CD4-positive, alpha-beta T cell treated with Interferon alpha-2 for 1 hour (primary cell): Measurements from ENCODE around the gene EVC.
"Not testable (repeated sequence)": the region's sequence is repeated elsewhere in the genome, so short reads cannot be mapped to it uniquely, and the experiment has no call there.

ENCODE experiments used
- DNase-seq, 2 donors: peaks; one replicate each; pipeline ENCODE4 v3.0.0-alpha.2; 2020 to 2022

Gene EVC

DNA sequence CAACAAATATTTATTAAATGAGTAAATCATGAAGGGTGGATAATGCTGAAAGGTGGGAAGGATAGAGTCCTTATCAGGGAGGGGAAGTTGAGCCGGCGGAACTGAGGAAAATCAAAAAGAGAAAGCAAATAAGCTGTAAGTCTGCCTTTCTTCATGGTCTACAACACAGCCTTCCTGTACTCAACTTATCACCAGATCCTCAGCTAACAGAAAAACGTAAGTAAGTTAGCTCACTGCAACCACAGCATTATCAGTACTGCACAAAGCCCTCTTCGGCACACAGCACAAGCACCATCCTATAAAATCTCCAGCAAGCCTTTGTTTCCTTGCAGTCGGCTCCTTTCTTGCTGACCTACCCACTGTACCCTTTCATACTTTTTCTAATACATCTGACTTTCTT, 111.6 kb downstream of the EVC start:
- no peak for DNase-seq

DNA sequence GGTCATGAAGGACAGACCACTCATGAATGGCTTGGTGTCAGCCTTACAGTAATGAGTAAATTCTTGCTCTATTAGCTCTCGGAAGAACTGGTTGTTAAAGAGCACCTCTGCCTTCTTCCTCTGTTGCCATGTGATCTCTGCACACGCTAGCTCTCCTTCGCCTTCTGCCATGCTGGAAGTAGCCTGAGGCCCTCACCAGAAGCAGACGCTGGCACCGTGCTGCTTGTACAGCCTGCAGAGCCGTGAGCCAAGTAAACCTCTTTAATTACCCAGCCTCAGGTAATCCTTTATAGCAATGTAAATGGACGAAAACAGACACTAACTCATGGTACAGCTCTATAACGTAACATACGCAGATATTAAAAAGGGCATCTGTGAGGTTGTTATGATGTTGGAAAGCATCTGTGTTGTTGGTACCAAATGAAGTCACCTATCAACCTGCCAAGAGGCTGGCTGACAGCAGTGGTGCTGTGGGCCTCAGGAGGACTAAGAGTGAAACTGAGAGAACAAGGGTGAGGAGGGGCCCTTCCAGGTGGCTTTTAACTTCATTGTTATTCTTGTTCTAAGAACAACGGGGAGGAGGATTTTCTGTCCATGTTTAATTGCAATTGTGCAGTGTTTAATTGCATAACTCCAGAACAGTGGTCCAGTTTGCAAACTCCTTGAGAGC, 112.7 kb downstream of the EVC start:
- DNase-seq, result no peak

DNA sequence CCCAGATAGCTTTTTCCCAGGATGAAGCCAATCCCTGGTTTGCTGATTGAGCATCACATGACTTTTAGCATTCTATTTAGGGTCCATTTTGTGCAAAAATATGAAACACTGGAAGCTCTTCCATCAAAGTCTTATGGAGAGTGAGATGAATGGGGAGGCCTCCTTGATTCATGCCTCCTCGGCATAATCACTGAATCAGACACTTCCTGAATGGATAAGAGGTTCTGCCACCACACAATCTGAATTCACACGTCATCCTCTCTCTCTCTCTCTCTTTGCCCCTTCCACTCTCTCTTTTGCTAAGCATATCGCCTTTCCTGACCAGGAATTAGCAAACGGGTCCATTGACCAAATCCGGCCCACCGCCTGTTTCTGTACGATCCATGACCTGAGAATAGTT, 113.2 kb downstream of the EVC start:
- DNase-seq, result no peak

DNA sequence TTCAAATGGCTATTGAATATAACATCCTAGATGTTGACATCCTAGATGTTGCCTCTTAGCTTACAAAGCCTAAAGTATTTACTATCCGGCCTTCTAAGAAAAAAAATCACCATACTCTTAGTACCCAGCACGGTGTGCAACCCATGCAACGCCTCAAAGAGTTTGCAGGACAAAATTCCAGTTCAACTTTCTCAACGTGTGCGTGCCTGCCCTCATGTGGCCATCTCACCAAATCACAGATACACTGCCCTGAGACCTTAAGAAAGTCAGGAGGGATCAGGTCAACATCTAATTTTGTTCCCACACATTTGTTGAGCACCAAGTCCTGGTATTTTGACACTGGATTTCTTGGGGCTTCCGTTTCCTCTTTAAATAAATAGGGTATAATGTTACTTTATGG, 113.6 kb downstream of the EVC start:
- DNase-seq, result no peak

DNA sequence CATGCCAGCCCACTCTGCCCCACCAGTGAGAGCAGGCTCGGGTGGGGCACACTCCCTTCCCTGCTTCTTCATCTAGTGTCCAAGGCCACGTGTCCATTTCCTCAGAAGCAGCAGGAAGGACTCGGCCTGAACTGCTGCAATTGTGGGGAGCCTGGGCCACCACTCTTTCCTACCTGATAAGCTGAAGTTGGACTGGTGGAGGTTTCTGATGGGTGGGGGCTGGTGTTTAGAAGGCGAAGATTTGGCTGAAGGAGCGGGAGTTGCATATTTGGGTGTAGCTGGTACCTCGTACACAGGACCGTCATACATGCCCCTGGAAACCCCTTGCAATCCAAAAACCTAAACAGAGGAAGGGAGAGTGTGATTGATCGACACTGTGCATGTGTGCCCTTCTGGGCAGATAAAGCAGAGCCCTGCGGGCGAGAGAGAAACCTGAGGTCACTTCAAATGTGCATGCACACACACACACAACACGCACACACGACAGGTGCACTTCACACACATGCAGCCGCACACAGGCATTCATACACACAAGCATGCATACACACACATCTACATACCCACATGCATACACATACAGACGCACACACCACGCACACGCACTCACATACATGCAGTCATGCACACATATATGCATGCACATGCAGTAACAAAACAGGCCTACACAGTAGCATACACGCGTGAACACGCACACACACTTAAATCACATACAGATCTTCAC, 114.5 kb downstream of the EVC start:
- DNase-seq, result no peak

DNA sequence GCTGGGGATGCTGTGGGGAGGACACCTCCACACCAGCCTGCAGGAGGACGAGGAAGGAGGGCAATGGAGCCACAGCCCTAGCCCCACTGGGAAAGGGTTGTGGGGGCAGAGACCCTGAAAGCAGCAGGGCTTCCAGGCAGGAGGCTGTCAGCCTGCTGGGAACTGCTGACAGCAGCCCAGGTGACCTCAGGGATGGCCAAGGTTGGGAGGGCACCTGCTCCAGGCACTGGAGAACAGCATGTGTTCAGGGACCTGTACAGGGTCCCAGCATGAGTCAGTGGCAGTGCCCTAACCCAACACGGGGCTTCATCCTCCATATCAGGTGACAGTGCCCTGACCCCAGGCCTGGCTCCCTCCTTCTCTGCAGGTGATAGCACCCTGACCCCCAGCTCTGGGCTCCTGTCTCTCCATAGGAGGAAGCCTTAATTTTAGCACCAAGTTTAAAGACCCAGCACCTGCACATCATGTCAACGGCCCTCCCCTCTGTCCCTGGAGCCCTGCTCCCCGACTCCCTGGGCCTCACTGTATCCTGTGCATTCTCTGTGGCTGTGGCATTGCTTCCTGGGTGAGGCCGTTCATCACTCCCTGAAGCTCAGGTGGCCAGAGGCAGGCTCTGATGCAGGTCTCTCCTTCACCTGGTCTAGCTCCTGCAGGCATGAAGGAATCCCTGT, 115.6 kb downstream of the EVC start:
- no peak for DNase-seq

DNA sequence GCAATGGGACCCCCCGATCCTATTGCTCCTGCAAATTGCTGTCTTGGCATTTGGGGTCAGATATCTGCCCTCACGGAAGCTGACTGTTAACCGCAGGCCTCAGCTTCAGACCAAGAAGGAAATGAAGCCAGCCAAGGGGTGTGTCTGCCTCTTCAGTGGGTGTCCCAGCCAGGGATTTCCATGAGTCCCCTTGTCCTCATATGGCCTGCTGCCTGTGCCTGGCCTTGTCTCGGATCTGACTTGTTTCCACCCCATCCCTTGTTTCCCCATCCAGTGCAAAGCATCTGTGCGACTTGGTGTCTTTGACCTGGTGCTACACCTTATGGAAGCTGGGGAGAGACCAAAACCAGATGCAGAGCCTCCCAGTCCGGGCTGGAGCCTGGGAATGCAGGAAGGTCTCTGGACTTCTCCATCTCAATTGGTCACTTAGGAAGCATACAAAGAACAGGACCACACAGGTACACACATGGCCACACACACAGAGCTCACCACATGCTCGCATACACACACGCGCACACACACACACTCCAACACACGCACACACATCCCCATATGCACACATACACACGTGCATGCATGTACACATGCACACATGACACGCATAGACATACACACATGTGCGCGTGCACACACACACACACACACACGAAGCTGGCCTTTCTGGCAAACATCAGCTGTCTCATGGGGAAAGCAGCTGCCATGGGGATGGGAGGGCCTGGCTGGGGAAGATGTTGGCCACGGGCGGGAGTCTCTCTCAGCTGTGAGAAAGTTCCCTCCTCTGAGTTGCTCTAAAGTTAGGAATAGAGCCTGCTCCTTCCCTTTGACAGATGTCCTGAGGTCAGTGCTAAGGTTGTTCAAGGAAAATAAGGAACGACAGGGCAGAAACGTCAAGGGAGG, 116.4 kb downstream of the EVC start:
- DNase-seq, result no peak

DNA sequence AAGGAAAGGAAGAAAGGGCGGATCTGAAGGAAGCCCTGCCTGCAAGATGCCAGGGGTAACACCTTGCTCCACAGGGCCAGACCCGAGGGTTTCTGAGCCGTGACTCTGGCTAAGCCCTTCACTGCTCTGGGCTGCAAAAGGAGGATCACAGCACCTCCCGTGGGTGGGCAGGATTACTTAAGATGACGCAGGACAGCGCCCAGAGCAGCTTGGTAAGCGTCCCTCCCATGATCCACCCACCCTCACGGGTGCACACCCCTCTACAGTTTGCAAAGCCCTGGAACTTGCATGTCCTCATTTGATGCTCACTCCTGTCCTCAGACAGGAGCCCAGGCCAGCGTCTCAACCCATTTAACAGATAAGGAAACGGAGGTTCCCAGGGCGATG, 117.0 kb downstream of the EVC start:
- no peak for DNase-seq

DNA sequence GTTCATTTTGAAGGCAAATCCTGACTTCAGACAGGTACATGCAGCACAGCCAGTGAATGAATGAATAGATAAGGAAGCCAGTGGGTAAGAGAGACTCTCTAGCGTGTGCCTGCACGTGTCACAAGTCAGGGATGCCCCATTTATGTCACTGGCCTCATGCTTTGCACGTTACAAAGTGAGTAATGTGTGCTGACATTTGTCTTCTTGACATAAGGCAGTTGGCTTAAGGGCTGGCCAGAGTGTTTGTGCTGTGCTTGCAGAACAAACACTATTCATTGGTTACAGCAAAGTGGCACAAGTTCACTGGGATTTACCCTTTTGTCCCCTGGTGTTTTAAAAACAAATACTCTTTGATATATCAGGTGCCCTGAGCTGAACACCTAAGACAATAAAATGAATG, 125.9 kb downstream of the EVC start:
- DNase-seq, result no peak

DNA sequence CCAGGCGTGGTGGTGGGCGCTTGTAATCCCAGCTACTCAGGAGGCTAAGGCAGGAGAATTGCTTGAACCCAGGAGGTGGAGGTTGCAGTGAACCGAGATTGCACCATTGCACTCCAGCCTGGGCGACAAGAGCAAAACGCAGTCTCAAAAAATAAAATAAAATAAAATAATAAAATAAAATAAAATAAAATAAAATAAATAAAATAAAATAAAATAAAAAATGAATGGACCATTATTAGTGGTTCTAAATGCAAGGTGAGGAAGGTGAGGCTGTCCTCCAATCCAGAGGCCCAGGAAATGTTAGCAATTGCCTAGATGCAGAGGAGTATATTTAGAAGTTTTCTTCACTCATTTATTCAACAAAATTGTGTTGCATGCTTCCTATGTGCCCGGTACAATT, 126.5 kb downstream of the EVC start:
- DNase-seq, result not testable (repeated sequence)

DNA sequence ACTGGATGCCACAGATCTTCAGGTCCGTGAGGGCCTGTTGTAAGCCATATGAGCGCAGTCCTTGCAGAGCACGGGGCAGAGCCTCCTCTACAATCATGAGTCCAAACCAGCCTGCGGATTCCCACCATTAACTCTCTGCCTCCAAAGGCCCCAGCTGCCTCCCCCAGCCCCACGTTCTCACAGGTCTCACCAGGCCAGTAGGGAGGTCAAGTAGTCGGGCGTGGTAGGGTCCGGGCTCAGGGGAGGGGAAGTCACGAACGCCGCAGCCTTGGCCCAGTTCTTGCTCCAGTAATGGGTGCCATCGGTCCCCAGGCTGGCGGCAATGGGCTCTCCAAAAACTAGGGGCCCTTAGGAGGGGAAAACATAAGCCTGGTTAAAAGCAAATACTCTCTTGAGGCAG, 128.3 kb downstream of the EVC start:
- DNase-seq, result no peak

DNA sequence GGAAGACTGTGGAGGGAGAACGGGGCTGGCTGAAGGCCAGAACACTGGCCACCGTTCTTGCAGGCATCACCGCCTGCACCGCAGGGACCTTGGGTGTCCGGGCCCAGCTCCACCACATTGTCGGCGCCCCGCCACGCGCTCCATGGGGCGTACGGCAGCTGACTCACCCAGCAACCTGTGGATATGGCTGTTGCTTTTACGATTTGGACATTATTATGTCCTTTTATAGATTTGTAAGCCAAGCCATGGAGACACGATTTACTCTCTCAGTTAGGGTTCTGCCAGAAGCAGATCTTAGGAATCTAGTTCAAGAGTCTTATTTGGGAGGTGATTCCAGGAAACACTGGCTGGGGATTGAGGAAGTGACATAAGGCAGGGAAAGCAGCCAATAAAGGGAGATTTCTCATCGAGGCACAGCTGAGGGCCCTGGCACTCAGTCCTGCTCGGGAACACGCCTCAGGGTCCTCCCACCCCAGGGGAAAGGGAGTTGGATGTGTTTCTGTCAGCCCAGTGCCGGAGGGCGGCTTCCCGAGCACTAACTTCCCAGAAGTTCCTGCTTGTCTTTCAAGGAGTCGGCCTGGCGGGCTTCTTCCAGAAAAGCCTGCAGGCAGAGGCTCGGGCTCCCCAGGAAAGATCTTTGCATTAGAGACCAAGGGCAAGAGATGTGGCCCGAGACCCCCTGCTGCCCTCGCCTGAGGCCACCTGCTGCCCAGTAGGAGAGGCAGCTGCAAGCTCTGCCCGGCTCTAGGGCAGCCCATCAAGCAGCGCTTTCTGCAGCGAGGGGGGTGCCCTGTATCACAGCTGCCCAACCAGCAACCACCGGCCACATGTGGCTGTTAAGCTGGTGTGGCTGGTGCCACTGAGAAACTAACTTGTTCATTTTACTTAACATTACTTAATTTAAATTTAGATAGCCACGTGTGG, 129.0 kb downstream of the EVC start:
- no peak for DNase-seq

DNA sequence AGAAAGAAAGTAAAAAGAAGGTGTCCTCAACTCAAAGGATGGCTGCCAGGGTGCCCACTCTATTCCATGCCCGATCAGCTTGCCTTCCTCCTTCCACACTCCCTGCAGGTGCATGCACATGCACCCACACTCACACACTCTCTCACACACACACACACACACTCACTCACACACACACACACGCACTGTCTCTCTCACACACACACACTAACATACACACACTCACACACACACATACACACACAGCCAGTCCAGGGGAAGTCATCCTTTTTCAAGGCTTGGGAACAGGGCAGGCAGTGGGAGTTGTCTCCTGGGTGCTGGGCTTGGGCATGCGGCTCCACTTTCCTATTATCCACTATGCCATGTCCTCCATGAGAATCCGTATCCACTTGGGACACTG, 131.5 kb downstream of the EVC start:
- no peak for DNase-seq

DNA sequence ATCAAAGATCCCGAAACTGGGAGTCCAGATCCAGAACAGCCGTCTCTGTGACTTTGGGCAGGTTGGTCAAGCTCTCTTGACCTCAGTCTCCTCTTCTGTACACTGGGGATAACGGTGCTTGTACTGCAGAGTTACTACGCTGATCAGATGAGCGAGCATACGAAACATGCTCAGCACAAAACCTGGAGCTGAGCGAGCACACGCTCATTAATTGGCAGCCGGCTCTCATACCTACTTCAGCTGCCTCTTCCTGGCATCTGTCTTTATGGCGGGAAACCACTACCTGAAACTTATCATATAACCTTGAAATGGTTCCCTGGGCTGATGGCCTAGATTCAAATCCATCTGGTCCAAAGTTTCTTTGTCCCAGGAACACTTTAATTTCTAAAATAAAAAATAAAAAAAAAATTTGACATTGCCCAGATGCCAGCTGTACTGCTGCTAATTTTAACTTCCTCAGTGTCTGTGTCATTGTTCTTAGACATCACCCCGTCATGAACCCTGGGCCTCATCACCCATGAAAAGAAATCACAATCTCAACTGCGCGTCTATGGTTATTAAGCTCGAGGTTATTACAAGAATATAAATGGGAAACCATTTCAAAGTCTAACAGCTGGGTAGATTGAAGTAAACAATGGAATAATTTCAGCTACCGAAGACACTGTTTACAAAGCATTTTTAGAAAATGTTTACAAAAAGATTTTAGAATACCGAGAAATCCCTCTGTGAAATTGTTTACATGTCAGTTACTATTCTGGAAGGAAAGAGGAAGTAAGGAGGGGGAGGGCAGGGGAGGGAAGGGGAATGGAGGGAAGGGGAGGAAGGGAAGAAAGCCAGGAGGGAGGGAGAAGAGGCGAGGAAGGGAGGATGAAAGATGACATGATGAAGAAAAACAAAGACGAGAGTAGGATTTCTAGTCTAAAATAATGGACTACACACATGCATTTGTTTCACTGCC, 132.9 kb downstream of the EVC start:
- DNase-seq, result no peak

DNA sequence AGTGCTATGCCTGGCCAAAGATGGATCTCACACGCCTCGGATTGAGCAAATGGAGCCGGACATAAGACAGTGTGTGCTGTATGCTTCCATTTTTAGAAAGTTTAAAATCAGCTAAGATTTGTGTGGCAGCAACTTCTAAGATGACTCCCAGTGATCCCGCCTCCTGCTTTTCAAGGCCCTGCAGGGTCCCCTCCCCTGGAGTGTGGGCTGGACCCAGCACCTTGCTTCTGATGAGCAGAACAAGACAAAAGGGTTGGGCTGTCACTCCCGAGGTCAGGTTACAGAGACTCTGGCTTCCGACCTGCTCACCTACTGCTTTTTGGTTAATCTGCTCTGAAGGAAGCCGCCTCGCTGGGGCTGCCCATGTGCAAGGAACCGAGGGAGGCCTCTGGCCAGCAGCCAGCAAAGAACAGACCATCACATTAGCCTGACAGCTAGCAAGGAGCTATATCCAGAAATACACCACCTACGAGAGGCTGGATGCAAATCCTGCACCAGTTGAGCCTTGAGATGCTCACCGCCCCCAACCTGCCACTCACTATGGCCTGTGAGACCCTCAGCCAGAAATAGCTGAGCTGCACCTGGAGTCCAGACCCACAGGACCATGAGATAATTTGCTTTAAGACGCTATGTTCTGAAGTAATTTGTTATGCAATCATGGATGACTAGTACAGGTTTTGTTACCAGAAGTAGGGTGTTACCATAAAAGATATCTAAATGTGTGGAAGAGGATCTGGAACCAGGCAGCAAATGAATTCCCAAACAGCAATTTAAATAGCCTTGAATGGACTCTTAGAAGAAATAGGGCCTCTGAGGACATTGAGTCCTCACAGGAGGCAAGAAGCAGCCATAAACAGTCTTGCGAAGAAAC, 134.3 kb downstream of the EVC start:
- no peak for DNase-seq

DNA sequence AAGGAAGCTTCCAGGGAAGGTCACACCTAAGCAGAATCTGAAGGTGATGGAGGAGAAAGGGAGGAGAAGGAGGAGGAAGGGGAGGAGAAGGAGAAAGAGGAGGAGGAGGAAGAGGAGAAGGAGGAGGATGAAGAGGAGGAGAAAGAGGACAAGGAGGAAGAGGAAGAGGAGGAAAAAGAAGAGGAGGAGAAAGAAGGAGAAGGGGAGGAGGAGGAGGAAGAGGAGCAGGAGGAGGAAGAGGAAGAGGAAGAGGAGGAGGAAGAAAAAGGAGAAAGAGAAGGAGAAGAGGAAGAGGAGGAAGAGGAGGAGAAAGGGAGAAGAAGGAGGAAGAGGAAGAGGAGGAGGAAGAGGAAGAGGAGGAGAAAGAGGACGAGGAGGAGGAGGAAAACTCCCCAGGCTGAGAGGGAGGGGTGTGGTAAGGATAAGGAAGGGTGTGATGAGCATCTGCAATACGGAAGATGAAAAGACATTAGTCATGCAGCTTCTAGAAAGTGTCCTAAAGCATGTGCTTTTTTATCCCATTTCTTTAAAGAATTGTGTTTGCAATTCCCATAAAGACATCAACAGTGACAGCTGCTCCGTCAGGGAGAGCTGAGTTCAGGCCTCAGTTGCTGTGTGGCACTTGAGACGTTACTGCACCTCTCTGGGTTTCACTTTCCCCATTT, 140.8 kb downstream of the EVC start:
- DNase-seq, result no peak

DNA sequence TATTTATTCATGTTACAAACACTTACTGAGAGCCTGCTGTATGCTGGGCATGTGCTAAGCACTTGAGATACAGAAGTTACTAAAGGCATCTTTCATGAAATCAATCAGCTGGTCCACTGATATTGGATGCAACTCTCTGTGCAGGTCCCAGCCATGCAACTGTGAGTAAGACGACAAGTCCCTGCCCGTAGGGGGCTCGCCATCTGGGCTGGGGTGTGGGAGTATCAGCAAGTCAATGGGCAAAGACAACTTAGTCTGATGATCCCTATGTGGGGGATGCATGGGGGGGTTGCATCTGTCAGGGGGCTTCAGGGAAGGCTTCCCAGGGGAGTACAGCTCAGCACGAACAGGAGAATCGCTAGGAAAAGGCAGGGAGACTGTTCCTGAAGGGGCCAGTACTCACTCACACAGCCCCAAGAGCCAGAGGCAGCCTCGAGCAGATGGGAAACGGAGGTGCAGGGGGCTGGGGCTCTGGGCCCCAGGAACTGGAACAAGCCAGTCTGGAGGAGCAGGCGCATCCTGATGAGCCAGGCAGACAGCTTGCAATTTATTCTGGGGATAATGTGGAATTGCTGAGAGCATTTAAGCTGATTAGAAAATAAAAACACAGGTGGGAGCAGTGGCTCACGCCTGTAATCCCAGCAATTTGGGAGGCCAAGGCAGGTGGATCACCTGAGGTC, 141.7 kb downstream of the EVC start:
- no peak for DNase-seq

DNA sequence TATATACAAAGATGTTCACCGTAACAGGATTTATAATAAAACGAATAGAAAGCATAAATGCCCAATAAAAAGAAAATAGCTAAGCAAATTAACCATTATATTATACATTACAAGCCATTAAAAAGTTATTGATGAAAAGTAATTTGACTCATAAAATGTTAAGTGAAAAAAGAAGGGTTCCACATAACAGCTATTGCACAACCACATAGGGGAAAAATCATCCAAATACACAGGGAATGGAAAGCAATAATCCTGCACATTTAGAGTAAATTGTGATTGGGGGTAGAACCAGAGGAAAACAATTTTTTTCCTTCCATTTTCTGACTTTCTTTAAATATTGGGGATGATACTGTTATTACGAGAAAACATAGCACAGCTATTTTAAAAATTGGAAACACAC, 143.9 kb downstream of the EVC start:
- no peak for DNase-seq

DNA sequence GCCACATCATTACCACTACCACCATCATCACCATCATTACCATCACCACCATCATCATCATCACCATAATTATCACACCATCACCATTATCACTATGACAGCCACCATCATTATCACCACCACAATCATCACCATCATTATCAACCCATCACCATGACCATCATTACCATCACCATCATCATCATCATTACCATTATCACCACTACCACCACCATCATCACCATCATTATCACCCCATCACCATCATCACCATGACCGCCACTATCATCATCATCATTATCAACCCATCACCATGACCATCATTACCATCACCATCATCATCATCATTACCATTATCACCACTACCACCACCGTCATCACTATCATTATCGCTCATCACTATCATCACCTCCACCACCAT, 145.4 kb downstream of the EVC start:
- DNase-seq, result not testable (repeated sequence)
